Natural killer cell (primary cell): ENCODE measurements around the gene CACNA1C. TPM values are rescaled to one million over a fixed set of nuclear protein-coding genes. Genes with fewer than 3 reads are reported as not detected.

Experiments
- ATAC-seq, 3 donors: fragments of 150-1000 bp in 2 of 3; fragments of 200-7000 bp in 1 of 3; cut with Tn5 transposase; 1 replicate in 1 of 3; 2 replicates in 2 of 3; pipeline ENCODE4 v1.10.0; 2021; ENCODE audit warnings: mild to moderate bottlenecking in 2 of 3, moderate library complexity in 2 of 3
- DNase-seq, 2 donors: peaks; one replicate each; pipeline versions ENCODE4 v3.0.0 to v3.0.0-alpha.2; 2013 to 2021; ENCODE audit warnings: mixed read lengths in 1 of 2
- H3K27ac ChIP-seq: one replicate; pipeline ENCODE4 v1.5.1; 2013; ENCODE audit warnings: mild to moderate bottlenecking, low read length
- H3K27me3 ChIP-seq: one replicate; pipeline ENCODE4 v1.6.1; 2013; ENCODE audit warnings: low read length; ENCODE audit not compliant: control insufficient read depth, insufficient read depth
- H3K36me3 ChIP-seq: one replicate; pipeline ENCODE4 v1.6.1; 2013; ENCODE audit warnings: low read length; ENCODE audit not compliant: control insufficient read depth, insufficient read depth
- H3K4me1 ChIP-seq: one replicate; pipeline ENCODE4 v1.6.1; 2013; ENCODE audit warnings: low read length; ENCODE audit not compliant: control insufficient read depth, insufficient read depth
- H3K4me3 ChIP-seq: one replicate; pipeline ENCODE4 v1.5.1; 2013; ENCODE audit warnings: low read length
- H3K9me3 ChIP-seq: one replicate; pipeline ENCODE4 v1.6.1; 2013; ENCODE audit warnings: low read length; ENCODE audit not compliant: control insufficient read depth, insufficient read depth
- H3K27ac Mint-ChIP-seq, 2 donors: one replicate each; pipeline ENCODE4 v1.8.0; 2022; ENCODE audit warnings: mild to moderate bottlenecking in 2 of 2, mixed read lengths in 2 of 2, moderate library complexity in 1 of 2
- H3K27me3 Mint-ChIP-seq, 2 donors: one replicate each; pipeline ENCODE4 v1.8.0; 2022; ENCODE audit warnings: low read depth in 2 of 2, mixed read lengths in 2 of 2
- H3K36me3 Mint-ChIP-seq: one replicate; pipeline ENCODE4 v1.8.0; 2022; ENCODE audit warnings: mixed read lengths
- H3K4me1 Mint-ChIP-seq, 2 donors: one replicate each; pipeline ENCODE4 v1.8.0; 2022; ENCODE audit warnings: mixed read lengths in 2 of 2
- H3K4me3 Mint-ChIP-seq: one replicate; pipeline ENCODE4 v1.8.0; 2022; ENCODE audit warnings: mild to moderate bottlenecking, moderate library complexity, mixed read lengths
- H3K9me3 Mint-ChIP-seq, 2 donors: one replicate each; pipeline ENCODE4 v1.8.0; 2022; ENCODE audit warnings: mixed read lengths in 2 of 2
- WGBS: methylation state at CpG from one replicate; pipeline ENCODE4 v1.1.7; 2013; ENCODE audit warnings: missing lambda C conversion rate; ENCODE audit not compliant: insufficient coverage; 5-methylcytosine and 5-hydroxymethylcytosine counted together
- intact Hi-C: fragments of 100-400 bp; cut with micrococcal nuclease; formaldehyde crosslinking; loops from one replicate; pipeline ENCODE4 v1.14.2; 2022
- total RNA-seq, 4 donors: library from RNA; stranded (reverse); fragments of 120-200 nt in 1 of 4; gene quantifications; one replicate each; pipeline versions ENCODE4 v1.2.3 to v1.2.4, GENCODE V29; 2013 to 2022
- TF ChIP-seq, protein P1 (sequence below): fragments of 200-600 bp; IDR thresholded peaks from one replicate; pipeline ENCODE4 v1.8.0; 2022; ENCODE audit warnings: antibody characterized with exemption

CACNA1C gene
- total RNA-seq, 3 donors from 2014 or later (not counting 1 experiment from before 2014, with no cell fraction given), result 0.07 to 0.35 (median 0.08) TPM

DNA sequence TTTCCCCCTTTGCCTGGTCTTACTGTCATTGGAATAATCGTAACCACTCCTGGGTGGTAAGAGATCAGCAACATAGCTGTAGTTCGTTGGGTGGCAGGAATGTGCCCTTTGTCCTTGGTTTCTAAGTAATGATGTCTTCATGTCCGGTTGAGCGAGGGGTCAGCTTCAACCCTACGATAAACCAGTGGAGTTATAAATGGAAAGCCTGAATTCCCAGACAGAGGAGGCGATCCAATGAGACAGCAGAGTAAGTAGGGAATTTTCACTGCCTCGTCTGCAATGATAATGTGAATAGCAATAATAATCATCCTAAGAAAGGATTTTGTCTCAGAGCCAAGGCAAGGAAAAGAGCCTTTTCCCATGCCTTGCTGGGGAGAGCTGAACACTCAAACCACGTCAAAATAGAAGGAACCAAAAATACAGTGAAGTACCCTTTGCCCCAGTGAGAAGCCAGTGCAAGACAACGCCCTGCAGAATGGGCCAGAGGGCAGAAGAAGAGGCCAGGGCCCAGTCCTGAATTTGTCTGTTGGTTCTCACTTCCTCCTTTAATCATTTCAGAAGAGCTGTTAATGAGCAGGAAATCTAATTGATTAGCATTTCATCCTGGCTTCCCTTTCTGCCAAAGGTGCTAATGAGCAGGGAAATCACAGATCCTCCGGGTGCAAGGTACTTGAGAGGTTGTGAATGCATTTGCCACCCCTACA is 330.7 kb downstream of the CACNA1C start:
- no peak overlapping the region for H3K27ac Mint-ChIP-seq
- no peak for DNase-seq
- ATAC-seq, result no peak
- Histone ChIP-seq H3K27ac (no peak overlapping the region), H3K9me3 (no peaks in the 10 kb centered on the region), H3K4me1 (peaks cover 18% of the 10 kb centered on the region), H3K4me3 (no peak overlapping the region), H3K36me3 (no peaks in the 10 kb centered on the region), H3K27me3 (no peaks in the 10 kb centered on the region)
- TF ChIP-seq, protein P1, sequence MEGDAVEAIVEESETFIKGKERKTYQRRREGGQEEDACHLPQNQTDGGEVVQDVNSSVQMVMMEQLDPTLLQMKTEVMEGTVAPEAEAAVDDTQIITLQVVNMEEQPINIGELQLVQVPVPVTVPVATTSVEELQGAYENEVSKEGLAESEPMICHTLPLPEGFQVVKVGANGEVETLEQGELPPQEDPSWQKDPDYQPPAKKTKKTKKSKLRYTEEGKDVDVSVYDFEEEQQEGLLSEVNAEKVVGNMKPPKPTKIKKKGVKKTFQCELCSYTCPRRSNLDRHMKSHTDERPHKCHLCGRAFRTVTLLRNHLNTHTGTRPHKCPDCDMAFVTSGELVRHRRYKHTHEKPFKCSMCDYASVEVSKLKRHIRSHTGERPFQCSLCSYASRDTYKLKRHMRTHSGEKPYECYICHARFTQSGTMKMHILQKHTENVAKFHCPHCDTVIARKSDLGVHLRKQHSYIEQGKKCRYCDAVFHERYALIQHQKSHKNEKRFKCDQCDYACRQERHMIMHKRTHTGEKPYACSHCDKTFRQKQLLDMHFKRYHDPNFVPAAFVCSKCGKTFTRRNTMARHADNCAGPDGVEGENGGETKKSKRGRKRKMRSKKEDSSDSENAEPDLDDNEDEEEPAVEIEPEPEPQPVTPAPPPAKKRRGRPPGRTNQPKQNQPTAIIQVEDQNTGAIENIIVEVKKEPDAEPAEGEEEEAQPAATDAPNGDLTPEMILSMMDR, result no peak
- peaks cover 0 to 5% of the 10 kb centered on the region in 2 donors for H3K4me1 Mint-ChIP-seq
- H3K36me3 Mint-ChIP-seq, result no peaks in the 10 kb centered on the region
- intact Hi-C loops, result no loop called here
- no peak overlapping the region for H3K4me3 Mint-ChIP-seq
- no peaks in the 10 kb centered on the region for H3K9me3 Mint-ChIP-seq
- peaks cover 7% of the 10 kb centered on the region in 2 donors for H3K27me3 Mint-ChIP-seq
- WGBS, result 87% methylated on average over 10 of the region's 10 CpGs

DNA sequence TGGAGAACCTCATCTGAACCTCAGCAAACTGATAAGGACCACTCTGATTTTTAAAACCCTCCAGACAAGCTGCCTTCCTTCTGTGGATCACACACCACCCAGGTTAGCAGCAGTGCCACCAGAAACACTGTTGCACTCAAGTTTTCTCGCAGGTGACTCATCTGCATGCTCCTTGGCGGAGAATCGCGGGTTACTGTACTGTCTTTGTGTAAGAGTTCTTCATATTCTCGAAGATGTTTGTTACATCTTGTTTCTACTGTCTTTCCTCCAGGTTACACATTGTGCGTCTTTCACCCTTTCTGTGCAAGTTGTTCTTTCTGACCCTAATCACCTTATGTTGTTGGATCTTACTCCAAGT is 331.2 kb downstream of the CACNA1C start:
- intact Hi-C loops, result no loop called here
- Mint-ChIP-seq H3K27ac (no peak overlapping the region), H3K4me1 (no peaks in the 10 kb centered on the region), H3K36me3 (no peaks in the 10 kb centered on the region), H3K27me3 (peaks cover 7% of the 10 kb centered on the region in 2 donors), H3K9me3 (no peaks in the 10 kb centered on the region), H3K4me3 (no peak overlapping the region)
- no peaks in the 10 kb centered on the region for H3K36me3 ChIP-seq
- no peak for ATAC-seq
- H3K9me3 ChIP-seq, result no peaks in the 10 kb centered on the region
- H3K27me3 ChIP-seq, result no peaks in the 10 kb centered on the region
- DNase-seq, result no peak
- TF ChIP-seq, protein P1, result no peak
- no peak overlapping the region for H3K4me3 ChIP-seq
- peaks cover 15% of the 10 kb centered on the region for H3K4me1 ChIP-seq
- WGBS, result 77% methylated on average over 6 of the region's 6 CpGs
- no peak overlapping the region for H3K27ac ChIP-seq

DNA sequence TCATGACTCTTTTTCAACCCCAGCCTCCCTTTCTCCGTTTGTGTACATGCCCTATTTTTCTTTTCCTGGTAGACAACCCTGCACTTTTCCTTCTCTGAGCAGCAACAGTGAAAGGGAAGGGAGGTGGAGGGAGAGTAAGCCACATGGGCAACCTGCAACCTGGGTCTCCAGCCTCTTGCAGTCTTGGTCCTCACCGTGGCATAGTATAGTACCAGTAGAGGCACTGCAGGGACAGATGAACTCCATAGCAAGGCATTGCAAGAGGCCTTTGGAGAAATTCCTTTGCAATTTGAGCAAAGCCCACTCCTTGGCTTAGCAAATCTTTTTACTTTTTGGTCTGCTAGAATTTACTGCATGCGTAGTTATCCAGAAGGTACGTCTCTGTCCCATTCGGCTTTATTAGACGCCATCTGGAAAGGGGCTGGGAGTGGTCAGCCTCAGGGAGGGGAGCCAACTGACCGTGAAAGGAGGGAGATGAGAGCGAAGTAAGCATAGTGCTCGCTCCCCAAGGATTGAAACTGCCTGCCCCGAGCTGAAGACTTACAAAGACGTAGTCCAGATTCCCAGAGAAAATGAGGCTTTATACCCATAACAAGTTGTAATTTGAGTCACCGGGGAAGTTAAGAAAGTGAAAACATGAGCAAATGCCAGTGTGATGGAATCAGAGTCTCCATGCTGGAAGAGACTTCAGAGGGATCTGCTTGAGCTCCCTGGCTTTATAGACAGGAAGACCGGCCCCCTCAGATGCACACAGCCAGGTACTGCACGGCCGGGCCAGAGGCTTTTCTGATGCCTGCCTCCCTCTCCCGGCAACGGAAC is 332.0 kb downstream of the CACNA1C start:
- ATAC-seq (no peak), DNase-seq (no peak)
- H3K36me3 Mint-ChIP-seq, result no peaks in the 10 kb centered on the region
- no peak overlapping the region for H3K27ac Mint-ChIP-seq
- Histone ChIP-seq H3K27ac (no peak overlapping the region), H3K4me3 (no peak overlapping the region), H3K4me1 (peaks cover 9% of the 10 kb centered on the region), H3K27me3 (no peaks in the 10 kb centered on the region), H3K36me3 (no peaks in the 10 kb centered on the region), H3K9me3 (no peaks in the 10 kb centered on the region)
- no peaks in the 10 kb centered on the region for H3K9me3 Mint-ChIP-seq
- intact Hi-C loops, result no loop called here
- TF ChIP-seq, protein P1, result no peak
- H3K27me3 Mint-ChIP-seq, result peaks cover 7% of the 10 kb centered on the region in 2 donors
- H3K4me3 Mint-ChIP-seq, result no peak overlapping the region
- WGBS, result 91% methylated on average over 15 of the region's 17 CpGs
- no peaks in the 10 kb centered on the region for H3K4me1 Mint-ChIP-seq
